HepG2 (cell line): ENCODE data around the gene CDH23. TPM values are rescaled to one million over a fixed set of nuclear protein-coding genes. Genes with fewer than 3 reads are reported as not detected.

ENCODE experiments used
- CEBPZ ChIP-seq: IDR thresholded peaks from 2 replicates; pipeline ENCODE4 v1.6.1; 2012; ENCODE audit warnings: low read length, improper control_type of control experiment
- DNMT3B ChIP-seq: conservative IDR thresholded peaks from 2 replicates; pipeline ENCODE4 v1.6.1; 2016; ENCODE audit warnings: missing biosample characterization, control low read depth
- ETV5 ChIP-seq: IDR thresholded peaks from 2 replicates; pipeline ENCODE4 v1.6.1; 2018; ENCODE audit warnings: missing biosample characterization, missing genetic modification reagents, inconsistent platforms, borderline replicate concordance
- FOXP1 ChIP-seq, 2 experiments: fragments of 450-650 bp in 1 of 2; IDR thresholded peaks; 2 replicates each; pipeline ENCODE4 v1.6.1; 2017 to 2018; ENCODE audit warnings: antibody characterized with exemption in 1 of 2
- FOXP4 ChIP-seq: sonication (generic); formaldehyde crosslinking; IDR thresholded peaks from 2 replicates; pipeline ENCODE4 v1.4.0; 2020; ENCODE audit warnings: missing genetic modification reagents
- HDAC2 ChIP-seq: sonication (generic); formaldehyde crosslinking; IDR thresholded peaks from 2 replicates; pipeline ENCODE4 v1.4.0; 2020; ENCODE audit warnings: missing genetic modification reagents
- NFYC ChIP-seq: IDR thresholded peaks from 2 replicates; pipeline ENCODE4 v1.6.1; 2016; ENCODE audit warnings: missing genetic modification reagents, missing compliant biosample characterization
- PAWR ChIP-seq: sonication (generic); formaldehyde crosslinking; IDR thresholded peaks from 2 replicates; pipeline ENCODE4 v1.4.0; 2020; ENCODE audit warnings: missing genetic modification reagents, mild to moderate bottlenecking, borderline replicate concordance
- PHF20 ChIP-seq: sonication (generic); formaldehyde crosslinking; IDR thresholded peaks from 2 replicates; pipeline ENCODE4 v1.5.0; 2020; ENCODE audit warnings: mild to moderate bottlenecking, missing genetic modification reagents
- POGZ ChIP-seq: sonication (generic); formaldehyde crosslinking; IDR thresholded peaks from 2 replicates; pipeline ENCODE4 v1.4.0; 2020; ENCODE audit warnings: mild to moderate bottlenecking, missing genetic modification reagents
- RFX1 ChIP-seq: fragments of 450-650 bp; IDR thresholded peaks from 2 replicates; pipeline ENCODE4 v1.6.1; 2017
- SAP130 ChIP-seq: IDR thresholded peaks from 2 replicates; pipeline ENCODE4 v1.6.1; 2016; ENCODE audit warnings: low read depth
- SIX4 ChIP-seq: sonication (generic); formaldehyde crosslinking; IDR thresholded peaks from 2 replicates; pipeline ENCODE4 v1.4.0; 2020; ENCODE audit warnings: missing genetic modification reagents
- ZMYM3 ChIP-seq: sonication (generic); formaldehyde crosslinking; IDR thresholded peaks from 2 replicates; pipeline ENCODE4 v1.5.1; 2020; ENCODE audit warnings: mild to moderate bottlenecking, missing genetic modification reagents
- ZNF180 ChIP-seq: sonication (generic); formaldehyde crosslinking; IDR thresholded peaks from 2 replicates; pipeline ENCODE4 v1.4.0; 2020; ENCODE audit warnings: low read depth, missing genetic modification reagents, borderline replicate concordance
- ZNF207 ChIP-seq: fragments of 450-650 bp; IDR thresholded peaks from 2 replicates; pipeline ENCODE4 v1.6.1; 2016; ENCODE audit warnings: antibody characterized with exemption, borderline replicate concordance
- ZNF282 ChIP-seq: fragments of 450-650 bp; IDR thresholded peaks from 2 replicates; pipeline ENCODE4 v1.6.1; 2018; ENCODE audit not compliant: partially characterized antibody
- ZNF503 ChIP-seq: sonication (generic); formaldehyde crosslinking; IDR thresholded peaks from 2 replicates; pipeline ENCODE4 v1.4.0; 2020; ENCODE audit warnings: missing genetic modification reagents
- ZNF746 ChIP-seq: sonication (generic); formaldehyde crosslinking; IDR thresholded peaks from 2 replicates; pipeline ENCODE4 v1.8.0; 2022; ENCODE audit warnings: mild to moderate bottlenecking, missing genetic modification reagents
- ZNF780A ChIP-seq: sonication (generic); formaldehyde crosslinking; IDR thresholded peaks from 2 replicates; pipeline ENCODE4 v1.8.0; 2022; ENCODE audit warnings: mild to moderate bottlenecking, missing genetic modification reagents, moderate library complexity
- ZNF790 ChIP-seq: sonication (generic); formaldehyde crosslinking; IDR thresholded peaks from 2 replicates; pipeline ENCODE4 v1.8.0; 2022; ENCODE audit warnings: missing genetic modification reagents, mild to moderate bottlenecking, borderline replicate concordance
- ZNF878 ChIP-seq: sonication (generic); formaldehyde crosslinking; IDR thresholded peaks from 2 replicates; pipeline ENCODE4 v1.8.1; 2023; ENCODE audit warnings: mild to moderate bottlenecking, missing genetic modification reagents, moderate library complexity
- polyA plus RNA-seq, 8 experiments: library from polyadenylated mRNA; depleted of rRNA in 3 of 8; stranded (reverse) in 7 of 8; unstranded in 1 of 8; fragments of >200 nt; fragmentation: Illumina TruSeq in 4 of 8; extraction: Trizol in 4 of 8; gene quantifications; 2 replicates each; pipeline versions ENCODE4 v1.2.1 to v1.2.3, GENCODE V29; 2011 to 2016; ENCODE audit warnings: low read depth in 4 of 8, missing spikeins in 1 of 8, mixed read lengths in 1 of 8; ENCODE audit not compliant: insufficient read depth in 1 of 8
- total RNA-seq, 5 experiments: library from RNA; depleted of rRNA; stranded (reverse); fragments of >200 nt; fragmentation: Illumina TruSeq; extraction: Trizol; gene quantifications; 2 replicates each; pipeline ENCODE4 v1.2.3, GENCODE V29; 2016; ENCODE audit warnings: low read depth in 1 of 5
- TF ChIP-seq, protein P1 (sequence below): sonication (generic); formaldehyde crosslinking; IDR thresholded peaks from 2 replicates; pipeline ENCODE4 v1.4.0; 2020; ENCODE audit warnings: missing genetic modification reagents, mild to moderate bottlenecking, borderline replicate concordance

The CDH23 gene
- total and polyA plus RNA-seq, 2 of the 13 experiments (the other 11 are each of a cell fraction or from before 2014, with no cell fraction given): 0.13 TPM; not detected in 1

GRCh38 chr10:71766717-71767419 is 370.1 kb downstream of the CDH23 start (continued):
- 0 out of 2 replicates have a peak, but pooled peaks have one; percentile 43 for TF ChIP-seq ZNF503
- TF ChIP-seq ZNF780A (CRISPR knock-in tag): no peak
- no peak for TF ChIP-seq PAWR (CRISPR knock-in tag)
- TF ChIP-seq, protein P1, sequence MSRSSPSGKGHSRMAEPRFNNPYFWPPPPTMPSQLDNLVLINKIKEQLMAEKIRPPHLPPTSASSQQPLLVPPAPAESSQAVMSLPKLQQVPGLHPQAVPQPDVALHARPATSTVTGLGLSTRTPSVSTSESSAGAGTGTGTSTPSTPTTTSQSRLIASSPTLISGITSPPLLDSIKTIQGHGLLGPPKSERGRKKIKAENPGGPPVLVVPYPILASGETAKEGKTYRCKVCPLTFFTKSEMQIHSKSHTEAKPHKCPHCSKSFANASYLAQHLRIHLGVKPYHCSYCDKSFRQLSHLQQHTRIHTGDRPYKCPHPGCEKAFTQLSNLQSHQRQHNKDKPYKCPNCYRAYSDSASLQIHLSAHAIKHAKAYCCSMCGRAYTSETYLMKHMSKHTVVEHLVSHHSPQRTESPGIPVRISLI: peak; percentile 69; the same call in 1 of the 2 replicates
- TF ChIP-seq DNMT3B (CRISPR knock-in tag): peak; percentile 46; the same call in 1 of the 2 replicates
- peak; percentile 60 for TF ChIP-seq SAP130 (CRISPR knock-in tag)
- peak; percentile 63; the same call in 1 of the 2 replicates for TF ChIP-seq RFX1
- no peak for TF ChIP-seq PHF20 (CRISPR knock-in tag)
- TF ChIP-seq ZNF207: no peak
- no peak for TF ChIP-seq POGZ (CRISPR knock-in tag)
- TF ChIP-seq CEBPZ: no peak
- TF ChIP-seq ZNF878: no peak
- TF ChIP-seq FOXP1 (IDR thresholded peaks at IDR 0.05): no peak
- TF ChIP-seq FOXP1 (CRISPR knock-in tag; IDR thresholded peaks at IDR 0.05): peak; percentile 64; the same call in 1 of the 2 replicates
- TF ChIP-seq ZNF180 (CRISPR knock-in tag): no peak
- 0 out of 2 replicates have a peak, but pooled peaks have one; percentile 24 for TF ChIP-seq NFYC (CRISPR knock-in tag)
- TF ChIP-seq FOXP4: peak; percentile 86
- TF ChIP-seq ZNF746 (CRISPR knock-in tag): no peak
- no peak for TF ChIP-seq ZNF282
- peak; percentile 71 for TF ChIP-seq ZMYM3 (CRISPR knock-in tag)
- no peak for TF ChIP-seq ZNF790 (CRISPR knock-in tag)
- peak; percentile 51; the same call in 1 of the 2 replicates for TF ChIP-seq ETV5
- TF ChIP-seq SIX4 (CRISPR knock-in tag): no peak
- TF ChIP-seq HDAC2 (CRISPR knock-in tag): peak; percentile 66; the same call in 1 of the 2 replicates
